HG02970 (cell line): ENCODE measurements around the gene CACNG7.
"Not testable (repeated sequence)": the region's sequence is repeated elsewhere in the genome, so short reads cannot be mapped to it uniquely, and the experiment has no call there.

Experiments used
- ATAC-seq: cut with Tn5 transposase; IDR thresholded peaks from one replicate; pipeline ENCODE4 v1.9.1; 2021; ENCODE audit warnings: mild to moderate bottlenecking, moderate library complexity, moderate number of reproducible peaks; ENCODE audit not compliant: unreplicated experiment, low FRiP score

Gene CACNG7, protein sequence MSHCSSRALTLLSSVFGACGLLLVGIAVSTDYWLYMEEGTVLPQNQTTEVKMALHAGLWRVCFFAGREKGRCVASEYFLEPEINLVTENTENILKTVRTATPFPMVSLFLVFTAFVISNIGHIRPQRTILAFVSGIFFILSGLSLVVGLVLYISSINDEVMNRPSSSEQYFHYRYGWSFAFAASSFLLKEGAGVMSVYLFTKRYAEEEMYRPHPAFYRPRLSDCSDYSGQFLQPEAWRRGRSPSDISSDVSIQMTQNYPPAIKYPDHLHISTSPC

DNA sequence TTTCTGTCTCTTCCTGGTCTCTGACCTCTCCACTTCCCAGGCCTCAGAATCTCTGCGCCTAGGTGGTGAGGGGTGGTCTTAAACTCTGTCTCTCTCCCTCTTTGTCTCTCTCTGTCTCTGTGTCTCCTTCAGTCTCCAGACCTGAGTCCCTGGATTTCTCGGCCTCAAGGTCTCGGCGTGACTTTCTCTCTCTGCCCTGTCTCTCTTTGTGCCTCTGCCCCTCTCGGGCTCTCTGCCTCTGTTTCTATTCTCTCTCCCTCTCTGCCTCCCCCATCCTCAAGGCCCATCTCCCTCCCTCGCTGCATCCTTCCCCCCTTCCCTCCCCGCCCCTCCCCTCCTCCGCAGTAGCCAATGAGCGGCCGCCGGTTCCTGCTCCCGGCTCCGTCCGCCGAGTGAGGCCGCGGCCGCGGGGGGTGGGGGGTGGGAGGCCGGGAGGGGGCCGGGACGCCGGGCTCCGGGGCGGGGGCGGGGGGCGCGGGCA is at the start of gene CACNG7:
Gene CACNG7 (plus strand): TSS at position 344 of the 481 bp plus-strand sequence. CDS start 3,554 bp downstream, outside the sequence.
- no peak for ATAC-seq

DNA sequence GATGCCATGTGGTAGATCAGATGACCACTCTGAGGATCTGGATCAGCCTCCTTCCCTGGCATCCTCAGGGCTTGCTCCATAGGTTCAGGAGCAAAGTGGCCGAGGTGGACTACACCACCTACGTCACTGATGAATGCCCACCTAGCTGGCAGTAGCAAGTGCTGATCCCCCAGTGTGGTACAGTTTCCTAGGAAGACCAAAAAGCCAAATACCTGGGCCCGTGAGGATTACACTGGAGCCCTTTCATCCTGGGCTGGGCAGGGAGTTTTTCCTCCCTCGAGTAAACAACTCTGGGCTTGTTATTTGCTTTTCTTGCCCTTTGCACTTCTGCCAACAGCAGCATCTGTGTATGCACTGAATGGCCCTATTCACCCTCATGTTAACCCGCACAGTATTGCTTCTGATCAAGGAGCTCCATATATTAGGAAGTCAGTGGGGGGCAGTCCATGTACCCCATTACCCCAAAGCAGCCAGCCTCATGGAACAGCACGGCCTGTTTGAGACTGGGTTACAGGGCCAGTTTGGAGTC is 44.7 kb upstream of the CACNG7 start:
- no peak for ATAC-seq

DNA sequence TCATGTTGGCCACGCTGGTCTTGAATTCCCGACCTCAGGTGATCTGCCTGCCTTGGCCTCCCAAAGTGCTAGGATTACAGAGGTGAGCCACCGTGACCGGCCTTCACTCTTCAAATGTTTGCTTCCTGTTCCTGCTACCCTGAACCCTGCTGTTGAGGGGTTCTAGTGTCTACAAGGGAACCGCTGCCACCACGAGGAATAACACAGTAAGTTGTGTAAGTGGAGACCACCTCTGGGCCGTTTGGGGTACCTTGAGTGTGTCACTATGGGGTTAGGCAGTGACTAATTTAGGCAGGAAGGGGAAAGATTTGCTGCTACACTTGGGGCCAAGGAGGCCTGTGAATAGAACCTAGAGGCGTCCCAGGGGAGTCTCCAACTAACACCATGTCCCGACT is 43.6 kb upstream of the CACNG7 start:
- no peak for ATAC-seq

DNA sequence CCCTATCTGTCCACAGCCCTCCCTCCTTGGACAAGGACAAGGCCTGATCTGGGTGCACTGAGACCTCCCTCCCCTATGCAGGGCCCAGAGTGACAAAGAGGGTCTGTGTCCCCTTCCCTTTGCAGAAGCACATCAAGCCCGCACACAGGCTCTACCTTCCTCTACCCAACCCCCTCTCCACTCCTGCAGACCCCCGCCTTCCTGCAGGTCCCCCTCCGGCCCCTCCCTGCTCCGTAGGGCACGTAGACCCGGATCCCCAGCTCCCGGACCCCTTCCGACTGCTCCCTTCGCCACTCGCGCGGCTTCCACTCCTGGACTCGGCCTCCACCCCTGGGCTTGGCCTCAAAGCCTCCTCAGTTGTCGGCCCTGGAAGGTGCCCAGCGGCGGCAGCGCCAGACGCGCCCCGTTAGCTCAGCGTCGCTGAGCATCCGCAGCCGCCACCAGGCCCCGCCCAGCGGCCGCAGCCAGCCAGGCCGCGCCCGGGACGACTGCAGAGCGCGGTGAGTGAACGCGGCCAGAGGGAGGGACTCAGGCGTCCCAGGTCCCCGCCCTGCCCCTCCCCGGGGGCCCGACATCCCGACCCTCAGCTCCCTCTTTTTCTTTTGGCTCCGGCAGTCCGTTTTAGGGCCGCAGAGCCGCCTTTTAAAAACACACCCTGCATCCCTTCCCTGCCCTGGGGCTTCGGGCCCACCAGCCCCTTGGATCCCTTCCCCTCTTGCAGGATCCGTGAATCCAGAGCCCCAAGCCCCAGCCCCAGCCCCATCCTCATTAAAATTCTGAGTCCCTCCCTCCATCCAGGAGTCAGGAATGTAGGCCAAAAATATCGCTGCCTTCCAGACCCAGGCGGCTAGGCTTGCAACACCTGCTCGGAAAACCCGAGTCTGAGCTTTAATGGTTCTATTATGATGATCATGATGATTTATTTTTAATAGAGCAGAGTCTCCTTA is 42.9 kb upstream of the CACNG7 start:
- ATAC-seq, result no peak

DNA sequence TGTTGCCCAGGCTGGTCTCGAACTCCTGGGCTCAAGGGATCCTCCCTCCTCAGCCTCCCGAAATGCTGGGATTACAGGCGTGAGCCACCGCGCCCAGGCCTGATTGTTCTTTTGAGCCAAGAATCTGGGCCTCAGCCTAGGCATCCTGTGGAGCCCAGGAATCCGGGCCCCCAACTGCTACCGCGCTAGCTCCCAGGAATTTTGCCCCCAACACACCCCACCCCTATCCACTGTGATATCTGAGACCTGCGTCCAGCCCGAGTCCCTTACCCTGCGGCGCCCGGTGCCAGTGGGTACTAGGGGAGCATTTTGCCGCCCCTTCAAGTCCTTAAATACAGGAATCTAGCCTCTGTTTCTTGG is 42.2 kb upstream of the CACNG7 start:
- no peak for ATAC-seq

DNA sequence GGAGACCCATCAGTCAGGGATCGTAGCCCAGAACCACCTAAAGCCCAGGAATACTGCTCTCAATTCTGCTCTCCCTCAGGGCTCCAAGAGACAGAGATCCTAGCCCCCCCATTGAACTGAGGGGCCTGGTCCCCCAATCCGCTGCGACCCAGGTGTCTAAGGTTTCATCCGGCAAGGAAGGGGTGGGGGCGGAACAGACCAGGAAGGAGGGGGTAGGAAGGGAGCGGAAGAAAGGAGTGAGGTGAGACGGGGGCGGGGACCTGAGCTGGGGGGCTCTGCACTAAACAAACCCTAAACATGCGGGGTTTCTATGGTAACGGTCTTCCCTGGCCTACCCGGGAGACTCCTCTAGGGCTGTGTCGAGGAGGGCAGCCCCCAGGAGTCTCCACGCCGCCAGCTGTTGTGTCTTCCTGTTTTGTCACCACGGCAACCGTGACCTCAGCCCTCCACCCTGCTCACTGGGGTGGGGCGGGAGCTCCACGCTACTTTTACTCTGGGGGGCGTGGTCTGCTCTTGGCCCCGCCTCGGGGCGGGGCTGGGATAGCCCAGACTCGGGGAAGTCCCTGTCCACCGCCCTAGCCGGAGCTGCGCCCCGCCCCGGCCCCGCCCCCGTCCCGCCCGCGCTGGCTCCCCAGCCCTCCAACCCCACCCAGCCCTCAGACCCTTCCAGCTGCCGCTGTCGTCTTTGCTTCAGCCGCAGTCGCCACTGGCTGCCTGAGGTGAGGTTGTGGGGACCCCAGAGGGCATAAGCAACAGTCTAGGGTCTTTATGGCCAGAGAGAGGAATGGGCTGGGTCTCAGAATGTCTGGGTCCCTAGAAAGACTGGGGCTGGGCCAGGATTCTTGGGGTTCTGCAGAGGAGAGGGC is 41.6 kb upstream of the CACNG7 start, which contains the start of gene MYADM:
Gene MYADM (plus strand): TSS at position 659 of the 866 bp plus-strand sequence. CDS start 5,647 bp downstream, outside the sequence.
- ATAC-seq, result peak; percentile 73

DNA sequence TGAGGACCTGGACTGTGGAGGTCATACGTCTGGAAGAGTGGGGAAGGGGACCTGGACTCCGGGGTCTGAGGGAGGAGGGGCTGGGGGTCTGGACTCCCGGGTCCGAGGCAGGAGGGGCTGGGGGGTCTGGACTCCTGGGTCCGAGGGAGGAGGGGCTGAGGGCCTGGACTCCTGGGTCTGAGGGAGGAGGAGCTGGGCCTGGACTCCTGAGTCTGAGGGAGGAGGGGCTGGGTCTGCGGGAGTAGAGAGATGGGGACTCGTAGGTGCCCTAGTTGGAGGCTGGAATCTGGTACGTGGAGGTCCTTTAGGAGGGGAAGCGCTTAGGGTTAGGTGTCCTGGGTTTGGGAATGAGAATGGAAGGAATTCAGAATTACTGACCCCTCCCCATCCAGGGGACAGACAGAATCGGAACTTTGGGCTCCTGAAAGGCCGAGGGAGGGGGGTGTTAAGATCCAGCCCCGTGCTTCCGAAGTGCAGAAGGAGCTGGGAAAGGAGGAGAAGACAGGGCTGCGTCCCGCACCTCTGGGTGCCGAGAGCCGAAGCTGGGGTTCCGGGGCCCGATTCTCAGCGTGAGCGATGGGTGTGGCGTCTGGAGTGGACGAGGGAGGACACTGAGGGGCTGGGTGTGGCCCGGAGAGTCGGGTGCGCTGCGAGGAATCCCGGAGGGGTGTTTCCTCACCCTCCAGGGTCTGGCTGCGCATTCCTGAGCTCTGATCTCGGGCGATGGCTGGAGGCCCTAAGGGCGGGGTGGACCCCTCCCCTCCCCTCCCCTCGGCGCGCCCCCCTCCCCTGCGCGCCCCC is 40.8 kb upstream of the CACNG7 start:
- no peak for ATAC-seq

DNA sequence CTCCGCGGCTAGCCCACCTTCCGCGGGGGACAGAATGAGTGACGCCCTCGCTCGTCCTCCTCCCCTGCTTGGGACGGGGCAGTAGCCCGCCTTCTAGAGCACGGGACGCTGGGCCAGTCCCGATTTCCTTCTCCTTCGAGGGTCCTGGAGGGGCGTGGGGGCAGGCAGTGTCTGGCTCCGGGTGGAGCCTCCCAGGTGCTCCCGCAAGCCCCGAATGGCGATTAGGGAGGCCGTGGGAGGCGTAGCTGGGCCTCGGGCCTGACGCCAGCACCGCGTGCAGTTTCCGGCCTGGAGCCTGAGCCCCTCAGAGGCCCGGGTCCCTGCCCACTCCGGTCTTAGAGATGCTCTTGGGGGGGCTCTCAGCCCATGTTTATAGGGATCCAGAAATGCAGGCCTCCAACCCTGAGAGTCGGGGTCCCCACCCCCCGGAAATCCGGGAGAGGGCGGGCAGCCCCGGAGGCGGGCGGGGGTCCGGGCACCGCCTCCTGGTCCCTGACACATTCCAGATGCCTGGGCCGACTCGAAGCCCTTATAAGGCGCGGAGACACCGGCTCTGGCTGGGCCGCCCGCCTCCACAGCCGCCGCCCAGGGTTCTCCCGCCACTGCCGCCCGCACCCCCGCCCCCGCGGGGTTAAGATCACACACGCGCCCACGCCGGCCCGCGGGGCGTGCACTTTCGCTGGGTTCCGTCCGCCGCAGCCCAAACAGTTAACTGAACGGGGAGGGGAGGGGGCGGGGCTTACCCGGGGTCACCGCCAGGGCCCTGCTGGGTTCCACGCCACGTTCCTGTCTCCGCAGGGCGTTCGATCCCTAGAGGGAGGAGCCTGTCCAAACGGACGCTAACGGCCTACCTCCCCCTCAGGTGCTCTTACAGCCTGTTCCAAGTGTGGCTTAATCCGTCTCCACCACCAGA is 39.9 kb upstream of the CACNG7 start:
- ATAC-seq, result no peak

DNA sequence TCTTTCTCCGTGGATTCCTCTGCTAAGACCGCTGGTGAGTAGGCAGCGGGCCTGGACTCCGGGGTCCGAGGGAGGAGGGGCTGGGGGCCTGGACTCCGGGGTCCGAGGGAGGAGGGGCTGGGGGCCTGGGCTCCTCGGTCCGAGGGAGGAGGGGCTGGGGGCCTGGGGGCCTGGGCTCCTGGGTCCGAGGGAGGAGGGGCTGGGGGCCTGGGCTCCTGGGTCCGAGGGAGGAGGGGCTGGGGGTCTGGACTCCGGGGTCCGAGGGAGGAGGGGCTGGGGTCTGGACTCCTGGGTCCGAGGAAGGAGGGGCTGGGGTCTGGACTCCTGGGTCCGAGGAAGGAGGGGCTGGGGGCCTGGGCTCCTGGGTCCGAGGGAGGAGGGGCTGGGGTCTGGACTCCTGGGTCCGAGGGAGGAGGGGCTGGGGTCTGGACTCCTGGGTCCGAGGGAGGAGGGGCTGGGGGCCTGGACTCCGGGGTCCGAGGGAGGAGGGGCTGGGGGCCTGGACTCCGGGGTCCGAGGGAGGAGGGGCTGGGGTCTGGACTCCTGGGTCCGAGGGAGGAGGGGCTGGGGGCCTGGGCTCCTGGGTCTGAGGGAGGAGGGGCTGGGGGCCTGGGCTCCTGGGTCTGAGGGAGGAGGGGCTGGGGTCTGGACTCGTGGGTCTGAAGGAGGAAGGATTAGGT is 39.1 kb upstream of the CACNG7 start:
- ATAC-seq, result not testable (repeated sequence)

DNA sequence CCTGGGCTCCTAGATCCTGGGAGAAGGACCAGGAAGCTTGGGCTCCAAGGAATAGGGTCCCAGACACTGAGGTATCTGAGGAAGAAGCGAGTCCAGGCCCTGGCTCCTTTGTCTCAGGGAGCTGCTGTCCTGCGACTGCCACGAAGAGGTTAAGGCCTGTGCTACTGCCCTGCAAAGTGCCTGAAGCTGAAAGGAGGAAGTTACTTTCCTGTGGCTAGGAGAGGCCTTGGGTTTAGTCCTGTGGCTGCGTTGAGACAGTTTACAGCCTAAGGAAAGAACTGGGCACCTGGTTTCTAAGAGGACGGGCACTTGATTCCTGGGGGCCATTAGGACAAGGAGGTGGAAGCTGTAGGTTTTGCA is 38.6 kb upstream of the CACNG7 start:
- ATAC-seq, result no peak

DNA sequence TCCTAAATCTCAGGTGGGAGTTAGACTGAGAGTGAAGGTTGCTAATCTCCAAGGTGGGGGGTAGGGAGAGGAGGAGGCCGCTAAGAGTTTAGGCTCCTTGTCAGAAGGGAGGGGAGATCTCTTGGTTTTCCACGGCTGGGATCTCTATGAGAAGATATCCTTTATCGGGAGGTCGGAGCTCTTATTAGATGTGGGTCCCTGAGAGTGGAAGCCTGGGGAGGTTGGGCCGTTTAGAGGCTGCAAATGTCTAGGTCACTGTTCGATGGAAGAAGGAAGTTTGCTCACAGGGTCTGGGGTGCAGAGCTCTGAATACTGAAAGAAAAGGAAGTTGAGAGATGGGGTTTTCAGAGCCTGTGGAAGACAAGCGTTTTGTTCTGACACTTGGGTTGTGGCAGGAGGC is 37.6 kb upstream of the CACNG7 start:
- no peak for ATAC-seq

DNA sequence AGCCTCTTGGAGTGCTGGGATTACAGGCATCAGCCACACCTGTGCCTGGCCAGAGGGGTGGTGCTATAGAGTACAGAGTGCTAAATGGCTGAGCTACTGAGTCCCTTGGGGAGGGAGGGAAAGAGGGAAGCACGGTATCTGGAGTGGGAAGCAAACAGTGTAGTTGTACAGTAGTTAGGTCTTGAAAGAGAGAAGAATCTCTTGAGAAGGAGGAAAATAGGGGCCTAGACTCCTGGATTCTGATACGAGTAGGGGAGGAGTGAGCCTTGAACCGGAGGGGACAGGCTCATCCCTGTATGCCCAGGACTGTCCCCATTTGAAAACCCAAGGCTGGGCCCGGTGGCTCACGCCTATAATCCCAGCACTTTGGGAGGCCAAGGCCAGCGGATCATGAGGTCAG is 36.3 kb upstream of the CACNG7 start:
- no peak for ATAC-seq

DNA sequence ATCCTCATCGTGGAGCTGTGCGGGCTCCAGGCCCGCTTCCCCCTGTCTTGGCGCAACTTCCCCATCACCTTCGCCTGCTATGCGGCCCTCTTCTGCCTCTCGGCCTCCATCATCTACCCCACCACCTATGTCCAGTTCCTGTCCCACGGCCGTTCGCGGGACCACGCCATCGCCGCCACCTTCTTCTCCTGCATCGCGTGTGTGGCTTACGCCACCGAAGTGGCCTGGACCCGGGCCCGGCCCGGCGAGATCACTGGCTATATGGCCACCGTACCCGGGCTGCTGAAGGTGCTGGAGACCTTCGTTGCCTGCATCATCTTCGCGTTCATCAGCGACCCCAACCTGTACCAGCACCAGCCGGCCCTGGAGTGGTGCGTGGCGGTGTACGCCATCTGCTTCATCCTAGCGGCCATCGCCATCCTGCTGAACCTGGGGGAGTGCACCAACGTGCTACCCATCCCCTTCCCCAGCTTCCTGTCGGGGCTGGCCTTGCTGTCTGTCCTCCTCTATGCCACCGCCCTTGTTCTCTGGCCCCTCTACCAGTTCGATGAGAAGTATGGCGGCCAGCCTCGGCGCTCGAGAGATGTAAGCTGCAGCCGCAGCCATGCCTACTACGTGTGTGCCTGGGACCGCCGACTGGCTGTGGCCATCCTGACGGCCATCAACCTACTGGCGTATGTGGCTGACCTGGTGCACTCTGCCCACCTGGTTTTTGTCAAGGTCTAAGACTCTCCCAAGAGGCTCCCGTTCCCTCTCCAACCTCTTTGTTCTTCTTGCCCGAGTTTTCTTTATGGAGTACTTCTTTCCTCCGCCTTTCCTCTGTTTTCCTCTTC is 35.1 kb upstream of the CACNG7 start:
- no peak for ATAC-seq

DNA sequence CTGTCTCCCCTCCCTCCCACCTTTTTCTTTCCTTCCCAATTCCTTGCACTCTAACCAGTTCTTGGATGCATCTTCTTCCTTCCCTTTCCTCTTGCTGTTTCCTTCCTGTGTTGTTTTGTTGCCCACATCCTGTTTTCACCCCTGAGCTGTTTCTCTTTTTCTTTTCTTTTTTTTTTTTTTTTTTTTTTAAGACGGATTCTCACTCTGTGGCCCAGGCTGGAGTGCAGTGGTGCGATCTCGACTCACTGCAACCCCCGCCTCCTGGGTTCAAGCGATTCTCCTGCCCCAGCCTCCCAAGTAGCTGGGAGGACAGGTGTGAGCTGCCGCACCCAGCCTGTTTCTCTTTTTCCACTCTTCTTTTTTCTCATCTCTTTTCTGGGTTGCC is 34.5 kb upstream of the CACNG7 start:
- ATAC-seq, result no peak

DNA sequence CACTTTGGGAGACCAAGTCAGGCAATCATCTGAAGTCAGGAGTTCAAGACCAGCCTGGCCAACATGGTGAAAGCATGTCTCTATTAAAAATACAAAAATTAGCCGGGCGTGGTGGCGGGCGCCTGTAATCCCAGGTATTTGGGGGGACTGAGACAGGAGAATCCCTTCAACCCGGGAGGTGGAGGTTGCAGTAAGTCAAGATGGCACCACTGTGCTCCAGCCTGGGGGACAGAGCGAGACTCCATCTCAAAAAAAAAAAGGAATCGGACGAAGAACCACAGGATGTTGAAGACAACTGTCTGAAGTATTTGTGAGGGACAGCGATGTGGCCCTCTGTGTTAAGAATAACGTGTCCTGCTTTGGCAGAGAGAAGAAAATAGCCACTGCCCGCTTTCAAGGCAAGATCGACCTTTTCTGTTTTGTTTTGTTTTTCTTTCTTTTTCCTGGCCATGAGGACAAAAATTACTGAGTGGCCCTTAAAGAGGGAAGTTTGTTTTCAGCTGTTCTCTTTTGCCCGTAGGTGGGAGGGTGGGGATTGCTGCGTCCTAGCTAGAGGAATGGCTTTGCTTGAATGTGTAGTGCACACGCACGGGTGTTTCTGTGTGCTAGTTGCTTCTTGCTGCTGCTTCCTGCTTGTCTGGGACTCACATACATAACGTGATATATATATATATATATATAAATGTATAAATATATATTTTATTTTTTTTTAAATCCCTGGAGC is 33.3 kb upstream of the CACNG7 start:
- ATAC-seq, result no peak

DNA sequence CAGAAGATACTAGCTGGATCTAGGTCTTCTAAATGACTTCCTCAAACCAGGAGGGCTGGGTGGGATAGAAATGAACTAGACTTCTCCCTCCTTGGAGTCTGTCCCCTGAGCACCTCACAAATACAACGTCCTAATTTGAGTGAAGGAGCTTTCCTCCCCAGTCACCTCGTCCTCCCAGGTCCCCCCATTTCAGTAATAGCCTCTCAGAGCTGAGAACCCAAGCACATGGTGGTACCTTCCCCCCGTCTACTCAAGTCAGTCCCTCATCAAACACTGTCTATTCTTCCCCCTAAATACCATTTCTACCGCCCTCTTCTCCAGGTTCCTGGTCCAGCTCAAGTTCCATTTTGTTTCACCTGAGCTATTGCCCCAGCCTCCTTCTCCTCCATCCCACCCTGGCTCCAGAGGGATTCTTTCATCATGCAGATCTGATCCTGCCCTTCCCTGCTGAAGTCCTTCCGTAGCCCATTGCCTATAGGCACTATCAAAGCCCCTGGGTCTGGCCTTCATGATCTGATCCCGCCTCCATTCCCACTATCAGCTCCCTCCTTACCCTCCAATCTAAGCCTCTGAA is 32.3 kb upstream of the CACNG7 start:
- no peak for ATAC-seq
